GM19468 (cell line): ENCODE measurements around the gene SYAP1.
"Not testable (repeated sequence)": the region's sequence is repeated elsewhere in the genome, so short reads cannot be mapped to it uniquely, and the experiment has no call there.

Experiments used
- ATAC-seq: cut with Tn5 transposase; IDR thresholded peaks from one replicate; pipeline ENCODE4 v1.9.1; 2021; ENCODE audit warnings: mild to moderate bottlenecking, moderate library complexity, moderate number of reproducible peaks; ENCODE audit not compliant: unreplicated experiment; ENCODE audit errors: extremely low read depth

Gene SYAP1

DNA sequence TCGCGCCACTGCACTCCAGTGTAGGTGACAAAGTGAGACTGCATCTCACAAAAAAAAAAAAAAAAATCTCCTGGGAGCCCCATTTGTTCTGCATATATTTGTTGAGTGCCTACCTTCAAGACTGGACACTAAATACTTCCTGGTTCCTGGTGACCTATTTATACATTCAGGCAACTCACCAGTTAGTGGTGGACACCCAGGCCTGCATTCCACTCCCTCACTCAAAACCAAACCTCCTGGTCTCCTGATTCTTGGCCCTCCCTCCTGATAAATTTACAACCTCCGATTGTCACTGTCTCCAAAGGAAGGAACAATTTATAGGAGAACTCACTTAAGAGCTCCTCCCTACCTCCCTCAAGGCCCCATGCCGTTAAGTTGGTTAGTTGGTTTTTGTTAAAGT, 3.1 kb downstream of the SYAP1 start:
- ATAC-seq, result no peak

DNA sequence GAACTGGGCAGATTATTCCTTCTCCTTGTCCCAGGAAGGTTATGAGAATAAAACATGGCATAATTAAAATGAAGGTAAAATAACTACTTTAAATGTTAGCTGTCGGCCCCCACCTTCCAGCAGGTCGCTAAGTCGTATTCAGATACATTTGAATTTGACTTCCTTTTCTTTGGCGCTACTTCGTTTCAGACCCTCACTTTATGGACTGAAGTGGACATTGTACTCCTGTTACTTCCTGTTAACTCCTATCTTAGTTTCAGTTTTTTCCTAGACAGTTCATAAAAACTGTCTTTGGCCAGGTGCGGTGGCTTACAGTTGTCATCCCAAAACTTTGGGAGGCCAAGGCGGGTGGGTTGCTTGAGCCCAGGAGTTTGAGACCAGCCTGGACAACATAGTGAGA, 5.7 kb downstream of the SYAP1 start:
- ATAC-seq, result no peak

DNA sequence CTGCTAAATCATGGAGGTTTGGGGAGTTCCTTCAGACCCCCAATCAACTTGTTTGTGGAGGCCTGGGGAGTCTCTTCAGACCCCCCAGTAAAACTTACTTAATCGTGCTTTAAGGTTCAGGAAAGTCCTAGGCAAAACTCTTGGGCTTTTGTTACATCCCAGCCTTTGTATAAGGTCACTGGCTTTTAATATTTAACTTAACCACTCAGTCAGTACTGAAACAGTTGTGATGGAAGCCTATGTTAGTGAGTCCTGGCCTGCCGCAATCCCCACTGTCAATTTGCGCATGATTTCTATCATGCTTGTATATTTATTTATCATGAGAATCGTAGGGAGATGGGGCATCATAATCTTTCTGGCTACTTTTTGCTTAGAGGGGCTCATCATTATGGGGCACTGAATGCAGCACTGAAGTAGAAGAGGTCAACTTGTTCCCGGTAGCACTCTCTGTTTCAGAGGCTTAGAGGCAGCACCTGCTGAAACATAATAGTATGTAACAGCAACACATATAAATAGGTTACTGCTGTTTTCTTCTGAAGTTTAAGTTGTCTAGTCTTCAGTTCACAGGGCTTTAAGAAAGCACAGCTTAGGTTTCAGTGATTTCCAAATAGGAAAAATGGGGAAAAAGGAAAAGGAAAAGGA, 7.1 kb downstream of the SYAP1 start:
- ATAC-seq, result peak; percentile 60

DNA sequence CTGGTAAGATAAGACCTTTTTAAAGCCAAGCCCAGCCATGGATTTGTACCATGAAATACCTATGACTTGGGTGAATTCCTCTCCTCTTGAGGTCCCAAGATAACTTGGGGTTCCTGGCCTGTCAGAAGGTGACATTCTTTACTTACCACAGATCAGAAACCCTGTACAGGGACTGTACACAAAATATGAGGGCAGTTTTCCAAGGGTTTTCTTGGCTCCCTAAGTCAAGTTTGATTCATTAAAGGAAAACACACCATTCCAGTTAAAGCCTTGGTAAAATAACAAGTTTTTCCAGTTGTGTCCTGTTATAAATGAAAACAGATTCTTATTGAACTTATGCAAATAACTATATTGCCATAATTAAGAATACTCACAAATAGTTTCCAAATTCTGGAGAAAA, 8.2 kb downstream of the SYAP1 start:
- no peak for ATAC-seq

DNA sequence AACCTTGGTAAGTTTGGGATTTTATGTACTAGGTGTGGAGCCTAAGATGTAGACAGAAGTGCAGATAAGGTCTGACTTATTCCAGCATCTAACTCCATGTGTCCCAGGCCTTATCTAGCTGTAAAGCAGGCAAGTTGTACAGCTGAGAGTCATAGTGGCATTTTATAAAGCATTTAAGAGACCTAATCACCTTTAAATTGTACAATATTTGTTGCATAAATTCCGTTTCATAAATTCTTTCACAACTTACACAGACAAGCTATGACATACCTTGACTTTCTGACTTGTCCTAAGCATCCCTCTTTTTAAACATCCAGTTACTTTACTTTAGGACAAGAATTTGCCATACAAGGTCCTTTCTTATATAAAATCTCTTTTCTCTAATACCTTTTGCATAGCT, 11.0 kb downstream of the SYAP1 start:
- ATAC-seq, result no peak

DNA sequence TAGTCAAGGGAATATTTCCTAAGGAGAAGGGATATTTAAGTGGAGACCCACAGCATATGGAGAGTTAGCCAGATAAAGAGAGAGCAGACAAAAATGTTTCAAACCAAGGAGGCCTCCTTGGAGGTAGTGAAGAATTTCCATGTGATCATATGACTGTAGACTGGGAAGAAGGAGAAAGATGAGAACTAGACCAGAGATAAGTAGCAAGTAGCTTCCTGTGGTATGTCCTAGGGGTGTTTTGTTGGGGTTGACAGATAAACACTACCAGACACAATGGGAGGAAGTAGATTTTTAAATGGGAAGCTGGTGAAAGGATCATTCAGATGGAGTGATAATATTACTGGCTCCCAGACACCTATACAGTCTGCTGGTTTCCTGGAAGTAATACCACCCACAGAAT, 13.6 kb downstream of the SYAP1 start:
- ATAC-seq, result no peak

DNA sequence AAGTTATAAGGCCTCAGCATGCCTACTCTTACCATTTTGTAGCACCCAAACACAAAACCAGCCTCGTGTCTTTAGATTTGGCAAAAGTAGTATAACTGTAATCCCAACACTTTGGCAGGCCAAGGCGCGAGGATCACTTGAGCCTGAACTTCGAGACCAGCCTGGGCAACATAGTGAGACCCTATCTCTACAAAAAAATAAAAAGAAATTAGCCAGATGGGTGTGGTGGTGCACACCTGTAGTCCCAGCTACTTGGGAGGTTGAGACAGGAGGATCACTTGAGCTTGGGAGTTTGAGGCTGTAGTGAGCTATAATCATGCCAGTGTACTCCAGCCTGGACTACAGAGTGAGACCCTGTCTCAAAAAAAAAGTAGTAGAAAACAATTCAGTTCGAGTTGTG, 17.6 kb downstream of the SYAP1 start:
- ATAC-seq, result no peak

DNA sequence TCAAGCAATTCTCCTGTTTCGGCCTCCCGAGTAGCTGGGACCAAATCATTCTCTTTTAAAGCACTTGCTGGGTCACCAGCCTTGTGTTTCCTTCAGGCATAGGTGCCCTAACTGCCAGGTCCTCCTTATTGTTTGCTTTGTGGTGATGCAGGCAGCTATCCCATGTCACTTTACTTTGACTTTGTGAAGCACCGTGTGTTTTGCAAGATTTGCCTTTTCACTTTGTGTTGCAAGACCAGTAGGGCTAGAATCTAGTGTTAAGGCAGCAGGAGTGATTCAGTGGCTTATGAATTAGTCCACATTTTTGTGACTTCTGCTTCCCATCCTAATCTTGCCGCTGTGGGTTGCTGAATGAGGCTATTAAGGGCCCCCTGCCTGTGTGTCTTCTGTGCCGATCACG, 20.2 kb downstream of the SYAP1 start:
- ATAC-seq, result no peak

DNA sequence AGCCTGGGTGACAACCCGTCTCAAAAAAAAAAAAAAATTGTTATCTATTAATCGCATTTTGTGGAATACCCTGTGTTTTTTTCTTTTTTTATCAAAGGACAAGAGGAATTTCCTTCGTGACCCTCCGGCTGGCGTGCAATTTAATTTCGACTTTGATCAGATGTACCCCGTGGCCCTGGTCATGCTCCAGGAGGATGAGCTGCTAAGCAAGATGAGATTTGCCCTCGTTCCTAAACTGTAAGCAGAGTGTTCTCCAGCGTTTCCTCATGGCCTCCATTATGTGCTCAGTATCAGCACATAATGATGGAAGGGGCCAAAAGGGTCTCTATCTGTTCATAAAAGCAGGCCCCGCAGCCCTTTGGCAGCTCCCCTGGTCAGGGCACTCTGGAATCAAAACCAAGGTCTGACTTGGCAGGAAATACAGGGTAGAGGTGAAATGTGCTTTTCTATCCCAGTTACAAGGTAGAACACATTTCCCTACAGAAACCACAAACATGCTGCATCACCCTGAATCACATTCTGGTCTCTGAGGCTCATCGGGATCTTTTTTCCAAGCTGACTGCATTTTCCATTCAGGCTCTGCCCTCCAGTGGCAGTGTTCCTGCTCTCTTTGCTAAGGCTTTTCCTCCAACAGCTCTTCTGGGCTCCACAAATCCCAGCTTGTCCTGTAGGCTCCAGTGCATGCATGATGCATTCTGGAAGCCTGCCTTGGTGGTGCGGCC, 24.4 kb downstream of the SYAP1 start:
- ATAC-seq, result no peak

DNA sequence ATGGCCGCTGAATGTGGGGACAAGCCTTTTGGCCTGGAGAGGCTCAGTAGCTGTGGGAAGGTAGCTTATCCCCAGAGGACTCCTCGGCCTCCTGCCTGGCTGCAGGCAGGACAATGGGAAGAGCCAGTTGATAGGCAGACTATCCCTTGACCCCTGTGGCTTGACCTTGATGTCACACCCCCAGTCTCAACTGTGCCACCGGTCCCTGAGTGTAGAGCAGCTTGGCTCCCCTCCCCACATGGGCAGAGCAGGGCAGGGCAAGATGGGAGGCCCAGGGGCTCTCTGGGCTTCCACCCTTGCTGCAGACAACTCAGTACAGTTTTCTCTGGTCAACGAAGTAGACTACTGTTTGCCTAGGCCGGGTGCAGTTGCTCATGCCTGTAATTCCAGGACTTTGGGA, 25.7 kb downstream of the SYAP1 start:
- no peak for ATAC-seq

DNA sequence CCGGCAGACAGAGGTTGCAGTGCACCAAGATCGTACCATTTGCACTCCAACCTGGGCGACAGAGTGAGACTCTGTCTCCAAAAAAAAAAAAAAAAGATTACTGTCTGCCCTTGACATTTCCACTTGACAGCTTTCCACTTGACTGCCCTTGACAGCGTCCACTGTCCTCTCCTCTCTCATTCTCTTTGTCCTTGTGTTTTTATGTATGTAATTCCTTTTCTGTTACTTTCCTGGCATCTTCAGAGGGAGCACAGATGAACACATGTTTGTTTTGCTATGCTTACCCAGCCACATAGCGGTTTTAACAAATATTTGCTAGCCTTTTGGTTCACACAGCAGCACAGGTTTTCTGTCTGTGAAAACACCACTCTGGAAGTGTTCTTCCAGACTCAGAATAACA, 26.2 kb downstream of the SYAP1 start:
- no peak for ATAC-seq

DNA sequence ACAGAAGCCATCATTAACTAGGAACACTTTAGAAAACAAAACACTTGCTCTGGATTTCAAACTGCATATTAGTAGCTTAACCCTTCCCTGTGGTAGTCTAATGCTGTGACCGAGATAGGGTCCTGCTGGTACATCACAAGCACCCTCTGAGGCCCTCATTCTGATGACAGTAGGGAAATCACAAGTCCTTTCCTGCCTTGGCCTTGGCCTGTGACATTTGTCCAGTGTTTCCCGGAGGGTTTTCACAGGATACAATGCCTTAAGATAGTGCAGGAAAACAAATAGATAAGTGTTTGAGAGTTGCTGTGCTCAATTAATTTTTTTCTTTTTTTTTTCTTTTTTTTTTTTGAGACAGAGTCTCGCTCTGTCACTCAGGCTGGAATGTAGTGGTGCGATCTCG, 29.0 kb downstream of the SYAP1 start:
- ATAC-seq, result no peak

DNA sequence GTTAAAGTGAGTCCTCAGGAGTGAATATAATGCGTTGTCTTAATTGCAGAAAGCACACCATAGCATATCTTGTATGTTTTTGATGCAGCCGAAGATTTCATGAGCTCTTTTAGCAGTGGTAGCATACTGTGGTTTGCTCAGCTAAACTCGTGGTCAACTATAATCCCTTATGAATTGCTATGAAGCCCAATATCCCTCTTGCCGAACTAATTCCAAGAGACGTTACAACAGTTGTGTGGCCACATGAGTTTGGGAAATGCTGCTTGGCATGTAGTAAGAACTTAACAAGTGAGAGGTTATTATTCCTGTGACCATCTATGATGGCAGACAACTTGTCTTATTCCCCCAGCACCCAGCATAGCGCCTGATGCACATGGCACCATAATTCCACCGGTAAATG, 30.7 kb downstream of the SYAP1 start:
- ATAC-seq, result no peak

DNA sequence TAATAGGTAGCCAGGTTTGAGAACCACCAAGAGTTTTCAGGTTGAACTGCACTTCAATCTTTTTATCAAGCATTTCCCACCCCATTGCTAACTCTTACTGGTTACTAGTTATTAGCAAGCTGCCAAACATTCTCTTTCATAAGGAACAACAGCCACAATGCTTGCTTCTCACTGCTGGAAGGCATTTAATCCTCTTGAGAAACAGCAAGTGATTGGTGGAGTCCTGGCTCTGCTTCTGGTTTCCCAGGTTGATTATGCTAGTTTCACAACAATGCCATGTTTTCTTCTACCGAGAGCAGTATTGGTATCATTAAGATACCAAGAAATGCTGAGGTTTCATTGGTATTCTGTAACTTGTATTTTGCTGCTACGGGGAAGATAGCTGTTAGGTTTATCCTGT, 34.6 kb downstream of the SYAP1 start:
- no peak for ATAC-seq

DNA sequence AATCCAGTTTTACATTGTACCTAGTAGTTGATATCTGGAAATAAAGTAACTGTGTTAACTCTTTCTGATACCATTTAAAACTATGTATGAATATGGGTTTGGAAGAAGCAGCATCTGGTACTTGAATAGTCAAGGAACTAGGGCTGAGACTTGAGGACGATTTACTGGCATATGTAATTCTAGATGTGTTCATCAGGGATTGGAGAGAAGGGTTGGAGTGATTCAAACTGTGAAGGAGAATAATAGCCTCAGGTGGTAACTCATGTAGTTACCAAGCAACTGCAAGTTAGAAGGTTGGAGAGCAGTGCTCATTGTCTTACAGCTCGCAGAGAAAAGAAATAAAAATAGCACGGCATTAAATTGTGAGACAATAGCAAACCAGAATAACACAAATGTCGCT, 37.3 kb downstream of the SYAP1 start:
- no peak for ATAC-seq

DNA sequence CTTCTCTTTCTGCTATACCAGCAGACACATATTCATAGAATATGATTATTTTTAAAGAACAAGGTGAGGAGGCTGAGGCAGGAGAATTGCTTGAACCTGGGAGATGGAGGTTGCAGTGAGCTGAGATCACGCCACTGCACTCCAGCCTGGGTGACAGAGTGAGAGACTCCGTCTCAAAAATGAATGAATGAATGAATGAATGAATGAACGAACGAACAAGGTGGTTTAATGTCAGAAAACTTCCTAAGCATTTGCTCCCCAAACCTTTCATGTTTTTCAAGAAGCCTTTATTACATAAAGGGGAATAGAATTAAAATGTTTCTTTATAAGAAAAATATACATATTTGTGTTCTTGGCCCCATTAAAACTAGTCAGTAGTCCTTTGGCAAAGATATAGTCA, 42.1 kb downstream of the SYAP1 start:
- ATAC-seq, result not testable (repeated sequence)

DNA sequence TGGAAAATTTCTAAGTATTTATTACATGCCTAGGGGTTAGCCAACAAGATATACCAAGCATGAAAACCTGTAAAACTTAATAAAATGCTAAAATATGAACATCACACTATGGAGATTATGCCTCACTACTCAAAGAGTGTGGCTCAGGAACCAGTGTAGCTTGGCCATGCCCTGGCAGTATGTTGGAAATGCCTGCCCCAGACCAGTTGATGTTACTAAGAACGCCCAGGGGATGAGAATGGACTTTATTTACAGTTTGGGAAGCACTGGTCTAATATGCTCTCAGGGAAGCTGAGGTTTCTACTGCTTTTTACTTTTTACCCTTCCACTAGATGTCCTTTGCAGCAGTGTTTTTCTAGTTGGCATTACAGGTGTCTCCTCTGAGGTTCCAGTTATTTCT, 43.2 kb downstream of the SYAP1 start:
- no peak for ATAC-seq

DNA sequence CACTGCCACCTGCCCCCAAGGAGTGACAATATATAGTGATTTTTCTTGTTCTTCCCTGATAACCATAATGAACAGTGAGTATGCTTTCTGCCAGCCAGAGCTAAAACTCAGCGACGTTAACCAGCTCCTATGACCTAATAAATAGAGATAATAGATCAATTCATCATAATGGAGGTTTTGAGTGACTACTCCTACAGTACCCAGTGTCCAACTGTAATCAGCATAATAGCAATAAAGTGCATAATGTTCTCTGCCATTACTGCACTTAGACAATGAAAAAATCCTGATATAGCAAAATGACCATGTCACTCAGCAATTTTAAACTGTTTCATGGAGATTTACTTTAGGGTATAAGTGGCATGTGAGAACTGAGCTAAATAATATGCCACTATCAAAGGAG, 46.2 kb downstream of the SYAP1 start:
- no peak for ATAC-seq

DNA sequence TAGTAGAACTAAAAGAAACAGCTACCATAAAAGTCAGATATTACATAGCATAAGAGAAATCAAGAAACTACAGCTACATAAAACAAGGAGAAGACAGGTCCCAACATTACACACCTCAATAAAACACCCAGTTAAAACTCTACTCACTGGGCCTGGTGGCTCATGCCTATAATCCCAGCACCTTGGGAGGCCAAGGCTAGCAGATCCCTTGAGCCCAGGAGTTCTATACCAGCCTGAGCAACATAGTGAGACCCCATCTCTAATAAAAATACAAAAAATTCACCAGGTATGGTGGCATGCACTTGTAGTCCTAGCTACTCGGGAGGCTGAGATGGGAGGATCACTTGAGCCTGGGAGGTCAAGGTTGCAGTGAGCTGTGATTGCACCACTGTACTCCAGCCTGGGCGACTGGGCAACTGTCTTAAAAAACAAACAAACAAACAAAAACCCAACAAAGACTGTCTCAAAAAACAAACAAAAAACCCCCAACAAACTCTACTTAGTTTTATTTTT, 51.6 kb downstream of the SYAP1 start:
- ATAC-seq, result no peak

DNA sequence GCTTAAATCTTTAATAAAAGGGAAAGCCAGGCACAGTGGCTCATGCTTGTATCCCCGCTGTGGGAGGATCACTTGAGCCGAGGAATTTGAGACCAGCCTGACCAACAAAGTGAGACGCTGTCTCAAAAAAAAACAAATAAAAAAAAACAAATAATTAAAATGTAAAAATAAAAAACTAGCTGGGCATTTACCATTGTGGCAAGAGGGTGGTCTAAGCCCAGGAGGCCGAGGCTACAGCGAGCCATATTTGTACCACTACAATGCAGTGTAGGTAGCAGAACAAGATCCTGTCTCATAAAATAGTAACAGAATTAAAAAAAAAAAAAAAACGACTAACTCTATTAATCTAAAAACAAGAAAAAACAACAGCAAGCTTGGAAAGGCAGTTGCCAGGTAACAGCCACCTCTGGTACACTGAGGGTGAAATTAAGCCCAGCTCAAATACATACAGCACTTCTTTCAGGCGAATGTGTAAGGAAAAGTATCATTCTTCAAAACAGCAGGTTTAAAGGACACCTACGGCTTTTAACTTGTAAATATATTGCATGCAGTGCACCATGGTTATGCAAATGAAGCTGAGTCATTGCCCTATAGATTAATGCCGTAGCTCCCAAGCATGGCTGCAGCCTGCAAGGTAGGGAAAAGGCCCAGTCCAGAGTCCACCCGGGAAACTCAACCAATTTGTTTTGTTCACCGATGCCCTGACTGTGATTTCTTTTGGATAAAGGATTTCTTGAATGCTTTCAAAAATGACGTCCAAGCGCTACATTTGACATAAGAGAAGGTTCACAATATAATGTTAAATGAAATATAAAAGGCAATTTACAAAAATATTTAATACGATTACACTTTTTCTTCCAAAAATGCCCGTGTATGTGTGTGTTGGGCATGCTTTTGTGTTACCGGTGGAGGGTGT, 52.3 kb downstream of the SYAP1 start:
- no peak for ATAC-seq

DNA sequence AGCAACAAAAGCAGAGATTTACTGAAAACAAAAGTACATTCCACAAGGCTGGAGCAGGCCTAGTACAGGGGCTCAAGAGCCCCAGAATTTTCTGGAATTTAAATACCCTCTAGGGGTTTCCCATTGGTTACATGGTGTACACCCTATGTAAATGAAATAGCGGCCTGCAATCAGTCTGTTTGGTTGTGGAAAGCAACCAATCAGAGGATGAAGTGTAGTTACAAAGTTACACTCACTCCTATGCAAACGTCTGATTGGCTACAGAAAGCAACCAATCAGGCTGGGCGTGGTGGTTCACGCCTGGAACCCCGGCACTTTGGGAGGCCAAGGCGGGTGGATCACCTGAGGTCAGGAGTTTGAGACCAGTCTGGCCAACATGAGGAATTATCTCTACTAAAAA, 53.0 kb downstream of the SYAP1 start:
- no peak for ATAC-seq
